Measurements from ENCODE around the gene COPS9.

The COPS9 gene

GRCh38 chr2:240105982-240106381 lies 30.1 kb downstream of the COPS9 start:
- no peak for FAIRE-seq

GRCh38 chr2:240103136-240103535 lies 33.0 kb downstream of the COPS9 start:
- FAIRE-seq: no peak

GRCh38 chr2:240098349-240098748 lies 37.8 kb downstream of the COPS9 start:
- FAIRE-seq: no peak

- no peak for FAIRE-seq
Measured at GRCh38 chr2:240095556-240096523, 40.3 kb downstream of the COPS9 start.

GRCh38 chr2:240089306-240089705 lies 46.8 kb downstream of the COPS9 start:
- no peak for FAIRE-seq

- FAIRE-seq: no peak
Measured at GRCh38 chr2:240086563-240086962, 49.5 kb downstream of the COPS9 start.

All from colon (tissue), 2 donors.